ENCODE results near the gene SLC7A9.
"Not testable (repeated sequence)": the region's sequence is repeated elsewhere in the genome, so short reads cannot be mapped to it uniquely, and the experiment has no call there.

The SLC7A9 gene

GRCh38 chr19:32881766-32882165, 12.2 kb upstream of the SLC7A9 start:
- no peak for DNase-seq

GRCh38 chr19:32880622-32881021, 11.1 kb upstream of the SLC7A9 start:
- DNase-seq: no peak

GRCh38 chr19:32879741-32880140, 10.2 kb upstream of the SLC7A9 start:
- DNase-seq: no peak

- DNase-seq: no peak
These were observed 9.4 kb upstream of the SLC7A9 start for GRCh38 chr19:32878988-32879387.

GRCh38 chr19:32877977-32878745, 8.6 kb upstream of the SLC7A9 start:
- no peak for DNase-seq

- DNase-seq: no peak
These were observed 7.9 kb upstream of the SLC7A9 start for GRCh38 chr19:32877323-32877912.

GRCh38 chr19:32876919-32877285, 7.3 kb upstream of the SLC7A9 start:
- no peak for DNase-seq

- DNase-seq: no peak
These were observed 6.8 kb upstream of the SLC7A9 start for GRCh38 chr19:32876236-32876918.

GRCh38 chr19:32875428-32875827, 5.9 kb upstream of the SLC7A9 start:
- DNase-seq: no peak

- no peak for DNase-seq
These were observed 5.0 kb upstream of the SLC7A9 start for GRCh38 chr19:32874605-32875004.

GRCh38 chr19:32873247-32873959, 3.8 kb upstream of the SLC7A9 start:
- DNase-seq: no peak

GRCh38 chr19:32872391-32872790, 2.8 kb upstream of the SLC7A9 start:
- no peak for DNase-seq

- no peak for DNase-seq
These were observed 1.4 kb upstream of the SLC7A9 start for GRCh38 chr19:32870981-32871451.

GRCh38 chr19:32869966-32870573, 503 bp upstream of the SLC7A9 start:
- DNase-seq: no peak

- DNase-seq: no peak
These were observed 1.2 kb downstream of the SLC7A9 start for GRCh38 chr19:32868206-32868950.

GRCh38 chr19:32867436-32867835, 2.1 kb downstream of the SLC7A9 start:
- DNase-seq: not testable (repeated sequence)

GRCh38 chr19:32866564-32867265, 2.9 kb downstream of the SLC7A9 start:
- no peak for DNase-seq

- no peak for DNase-seq
These were observed 3.5 kb downstream of the SLC7A9 start for GRCh38 chr19:32866061-32866460.

- no peak for DNase-seq
These were observed 4.2 kb downstream of the SLC7A9 start for GRCh38 chr19:32865326-32865725.

- no peak for DNase-seq
These were observed 5.1 kb downstream of the SLC7A9 start for GRCh38 chr19:32864318-32865007.

- no peak for DNase-seq
These were observed 5.7 kb downstream of the SLC7A9 start for GRCh38 chr19:32863841-32864240.
